Measurements from ENCODE around the gene ZNF154.

Gene ZNF154

GRCh38 chr19:57689750-57690149, 19.3 kb downstream of the ZNF154 start:
- no peaks in the 10 kb centered on the region for H3K27me3 ChIP-seq (ENCODE audit: insufficient read depth, low read length)
- no CpG with 5 or more reads among the region's 3 CpGs for WGBS (ENCODE audit: extremely low coverage, insufficient coverage, insufficient read length)
- no peak overlapping the region for H3K14ac ChIP-seq (ENCODE audit: low read length)
- H3K4me3 ChIP-seq (ENCODE audit: low read depth, low read length) = no peak overlapping the region
- no peak overlapping the region for H4K12ac ChIP-seq (ENCODE audit: low read depth, low read length)
- peaks cover 21 to 52% of the 10 kb centered on the region in 2 experiments for H3K36me3 ChIP-seq (ENCODE audit: control insufficient read depth in 1 of 2, insufficient read depth in 2 of 2, low read length in 2 of 2)
- H3K79me2 ChIP-seq (ENCODE audit: control insufficient read depth, insufficient read depth, low read length, poor library complexity) = no peaks in the 10 kb centered on the region
- no peak overlapping the region for H3K23ac ChIP-seq (ENCODE audit: low read length)
- H3K4me2 ChIP-seq (ENCODE audit: low read length) = no peak overlapping the region
- H4K8ac ChIP-seq (ENCODE audit: low read depth, low read length) = no peak overlapping the region
- H3K9ac ChIP-seq (ENCODE audit: low read length) = no peak overlapping the region
- H3K4me1 ChIP-seq (ENCODE audit: control insufficient read depth in 1 of 2, insufficient read depth in 2 of 2, low read length in 2 of 2) = no peaks in the 10 kb centered on the region
- H2AK5ac ChIP-seq (ENCODE audit: low read length) = no peak overlapping the region
- H3K9me3 ChIP-seq (ENCODE audit: insufficient read depth, low read depth, low read length) = peaks cover 11% of the 10 kb centered on the region
- H2BK12ac ChIP-seq (ENCODE audit: low read length) = no peak overlapping the region
- H3K27ac ChIP-seq (ENCODE audit: low read depth, low read length) = no peak overlapping the region
- no peak overlapping the region for H4K91ac ChIP-seq (ENCODE audit: low read depth, low read length)
- no peaks in the 10 kb centered on the region for H3K79me1 ChIP-seq (ENCODE audit: low read length)
- no peak overlapping the region for H2BK120ac ChIP-seq (ENCODE audit: insufficient read depth, low read length, poor library complexity)
- H3K4ac ChIP-seq (ENCODE audit: low read depth, low read length) = no peak overlapping the region
- no peak overlapping the region for H2AFZ ChIP-seq (ENCODE audit: insufficient read depth, low read length, poor library complexity)
- peak; percentile 51 to 58 for DNase-seq
- no peak overlapping the region for H2BK5ac ChIP-seq (ENCODE audit: low read depth, low read length, poor library complexity)
- no peak overlapping the region for H3K18ac ChIP-seq (ENCODE audit: low read length)

- Histone ChIP-seq H2AFZ (ENCODE audit: insufficient read depth, low read length, poor library complexity) (no peak overlapping the region), H4K91ac (ENCODE audit: low read depth, low read length) (no peak overlapping the region), H3K4me1 (ENCODE audit: control insufficient read depth in 1 of 2, insufficient read depth in 2 of 2, low read length in 2 of 2) (no peaks in the 10 kb centered on the region), H3K36me3 (ENCODE audit: control insufficient read depth in 1 of 2, insufficient read depth in 2 of 2, low read length in 2 of 2) (peaks cover 22 to 57% of the 10 kb centered on the region in 2 experiments), H3K18ac (ENCODE audit: low read length) (no peak overlapping the region), H3K9me3 (ENCODE audit: insufficient read depth, low read depth, low read length) (peaks cover 13% of the 10 kb centered on the region), H3K79me2 (ENCODE audit: control insufficient read depth, insufficient read depth, low read length, poor library complexity) (no peaks in the 10 kb centered on the region), H3K4me3 (ENCODE audit: low read depth, low read length) (no peak overlapping the region), H2BK5ac (ENCODE audit: low read depth, low read length, poor library complexity) (no peak overlapping the region), H3K4me2 (ENCODE audit: low read length) (no peak overlapping the region), H2BK120ac (ENCODE audit: insufficient read depth, low read length, poor library complexity) (no peak overlapping the region), H3K27me3 (ENCODE audit: insufficient read depth, low read length) (no peaks in the 10 kb centered on the region), H3K14ac (ENCODE audit: low read length) (no peak overlapping the region), H3K4ac (ENCODE audit: low read depth, low read length) (no peak overlapping the region), H2AK5ac (ENCODE audit: low read length) (no peak overlapping the region), H4K8ac (ENCODE audit: low read depth, low read length) (no peak overlapping the region), H2BK12ac (ENCODE audit: low read length) (no peak overlapping the region), H3K23ac (ENCODE audit: low read length) (no peak overlapping the region), H3K27ac (ENCODE audit: low read depth, low read length) (no peak overlapping the region), H4K12ac (ENCODE audit: low read depth, low read length) (no peak overlapping the region), H3K9ac (ENCODE audit: low read length) (no peak overlapping the region), H3K79me1 (ENCODE audit: low read length) (no peaks in the 10 kb centered on the region)
- WGBS (ENCODE audit: extremely low coverage, insufficient coverage, insufficient read length) = no CpG with 5 or more reads among the region's 6 CpGs
- DNase-seq = peak; percentile 7 to 22
These were observed 20.8 kb downstream of the ZNF154 start for GRCh38 chr19:57688011-57688763.

GRCh38 chr19:57687363-57688010, 21.5 kb downstream of the ZNF154 start:
- H3K27ac ChIP-seq (ENCODE audit: low read depth, low read length) = no peak overlapping the region
- DNase-seq = no peak
- H3K4me3 ChIP-seq (ENCODE audit: low read depth, low read length) = no peak overlapping the region
- H3K4me2 ChIP-seq (ENCODE audit: low read length) = no peak overlapping the region
- H3K4me1 ChIP-seq (ENCODE audit: control insufficient read depth in 1 of 2, insufficient read depth in 2 of 2, low read length in 2 of 2) = peaks cover 5 to 6% of the 10 kb centered on the region in 2 experiments
- H2AFZ ChIP-seq (ENCODE audit: insufficient read depth, low read length, poor library complexity) = no peak overlapping the region
- H3K9ac ChIP-seq (ENCODE audit: low read length) = no peak overlapping the region
- no peak overlapping the region for H2BK12ac ChIP-seq (ENCODE audit: low read length)
- no peak overlapping the region for H2AK5ac ChIP-seq (ENCODE audit: low read length)
- WGBS (ENCODE audit: extremely low coverage, insufficient coverage, insufficient read length) = no CpG with 5 or more reads among the region's 12 CpGs
- no peaks in the 10 kb centered on the region for H3K79me1 ChIP-seq (ENCODE audit: low read length)
- no peak overlapping the region for H3K23ac ChIP-seq (ENCODE audit: low read length)
- peaks cover 22 to 53% of the 10 kb centered on the region in 2 experiments for H3K36me3 ChIP-seq (ENCODE audit: control insufficient read depth in 1 of 2, insufficient read depth in 2 of 2, low read length in 2 of 2)
- no peak overlapping the region for H4K91ac ChIP-seq (ENCODE audit: low read depth, low read length)
- no peak overlapping the region for H3K14ac ChIP-seq (ENCODE audit: low read length)
- H3K18ac ChIP-seq (ENCODE audit: low read length) = no peak overlapping the region
- no peaks in the 10 kb centered on the region for H3K27me3 ChIP-seq (ENCODE audit: insufficient read depth, low read length)
- no peak overlapping the region for H2BK120ac ChIP-seq (ENCODE audit: insufficient read depth, low read length, poor library complexity)
- H3K4ac ChIP-seq (ENCODE audit: low read depth, low read length) = no peak overlapping the region
- no peak overlapping the region for H4K12ac ChIP-seq (ENCODE audit: low read depth, low read length)
- H2BK5ac ChIP-seq (ENCODE audit: low read depth, low read length, poor library complexity) = no peak overlapping the region
- no peak overlapping the region for H4K8ac ChIP-seq (ENCODE audit: low read depth, low read length)
- H3K79me2 ChIP-seq (ENCODE audit: control insufficient read depth, insufficient read depth, low read length, poor library complexity) = peaks cover 2% of the 10 kb centered on the region
- peaks cover 13% of the 10 kb centered on the region for H3K9me3 ChIP-seq (ENCODE audit: insufficient read depth, low read depth, low read length)

GRCh38 chr19:57686727-57687126, 22.3 kb downstream of the ZNF154 start:
- Histone ChIP-seq H3K79me1 (ENCODE audit: low read length) (peaks cover 5% of the 10 kb centered on the region), H2AFZ (ENCODE audit: insufficient read depth, low read length, poor library complexity) (no peak overlapping the region), H2BK12ac (ENCODE audit: low read length) (no peak overlapping the region), H3K18ac (ENCODE audit: low read length) (no peak overlapping the region), H2BK120ac (ENCODE audit: insufficient read depth, low read length, poor library complexity) (no peak overlapping the region), H3K9ac (ENCODE audit: low read length) (no peak overlapping the region), H3K23ac (ENCODE audit: low read length) (no peak overlapping the region), H3K4me2 (ENCODE audit: low read length) (no peak overlapping the region), H3K9me3 (ENCODE audit: insufficient read depth, low read depth, low read length) (peaks cover 13% of the 10 kb centered on the region), H3K14ac (ENCODE audit: low read length) (no peak overlapping the region), H2AK5ac (ENCODE audit: low read length) (no peak overlapping the region), H4K91ac (ENCODE audit: low read depth, low read length) (no peak overlapping the region), H4K8ac (ENCODE audit: low read depth, low read length) (no peak overlapping the region), H3K27ac (ENCODE audit: low read depth, low read length) (no peak overlapping the region), H3K36me3 (ENCODE audit: control insufficient read depth in 1 of 2, insufficient read depth in 2 of 2, low read length in 2 of 2) (peaks cover 22 to 53% of the 10 kb centered on the region in 2 experiments), H3K4me1 (ENCODE audit: control insufficient read depth in 1 of 2, insufficient read depth in 2 of 2, low read length in 2 of 2) (peaks cover 7% of the 10 kb centered on the region in 2 experiments), H3K27me3 (ENCODE audit: insufficient read depth, low read length) (no peaks in the 10 kb centered on the region), H3K4me3 (ENCODE audit: low read depth, low read length) (no peak overlapping the region), H2BK5ac (ENCODE audit: low read depth, low read length, poor library complexity) (no peak overlapping the region), H3K4ac (ENCODE audit: low read depth, low read length) (no peak overlapping the region), H4K12ac (ENCODE audit: low read depth, low read length) (no peak overlapping the region), H3K79me2 (ENCODE audit: control insufficient read depth, insufficient read depth, low read length, poor library complexity) (peaks cover 9% of the 10 kb centered on the region)
- no peak for DNase-seq
- WGBS (ENCODE audit: extremely low coverage, insufficient coverage, insufficient read length) = no CpG with 5 or more reads among the region's 3 CpGs

Measured in trophoblast cell (in vitro differentiated cells and primary cell).